Neural progenitor cell (in vitro differentiated cells): ENCODE measurements around the gene LHB.

Experiments used
- CTCF ChIP-seq: fragments of 200-600 bp; sonication (generic); IDR thresholded peaks from 2 replicates; pipeline ENCODE4 v1.5.1; 2017; ENCODE audit warnings: antibody characterized with exemption, mild to moderate bottlenecking
- EZH2 ChIP-seq: fragments of 200-600 bp; sonication (generic); IDR thresholded peaks from 2 replicates; pipeline ENCODE4 v1.6.1; 2017; ENCODE audit warnings: antibody characterized with exemption, mild to moderate bottlenecking, moderate library complexity
- EZH2phosphoT487 ChIP-seq: fragments of 200-600 bp; sonication (generic); IDR thresholded peaks from 2 replicates; pipeline ENCODE4 v1.6.1; 2017; ENCODE audit warnings: antibody characterized with exemption

GRCh38 chr19:49016067-49016839 lies 638 bp downstream of the LHB start:
- TF ChIP-seq EZH2phosphoT487 (no peak), CTCF (no peak), EZH2 (no peak)
